HL-60 (cell line): Measurements from ENCODE around the gene EGFLAM.

ENCODE experiments used
- CTCF ChIP-seq: IDR thresholded peaks from one replicate; pipeline ENCODE4 v1.5.1; 2011; ENCODE audit warnings: low read length, control low read depth, inconsistent platforms; ENCODE audit not compliant: insufficient read depth
- POLR2AphosphoS5 ChIP-seq: IDR thresholded peaks from 2 replicates; pipeline ENCODE4 v1.6.1; 2012; ENCODE audit warnings: low read depth
- REST ChIP-seq: IDR thresholded peaks from 2 replicates; pipeline ENCODE4 v1.6.1; 2012; ENCODE audit warnings: low read depth; ENCODE audit not compliant: insufficient replicate concordance

- TF ChIP-seq CTCF (no peak), REST (no peak), POLR2AphosphoS5 (no peak)
Measured at GRCh38 chr5:38401145-38401544, 142.8 kb downstream of the EGFLAM start.
